Activated T-cell treated with anti-CD3 and anti-CD28 coated beads, Interleukin-2, amount 50 U/mL, for 4 hours (primary cell): Measurements from ENCODE around the gene NPBWR2. TPM values are rescaled to one million over a fixed set of nuclear protein-coding genes. Genes with fewer than 3 reads are reported as not detected.

Source experiments
- ATAC-seq, 2 donors: fragments of 200-7000 bp; cut with Tn5 transposase; one replicate each; pipeline ENCODE4 v1.10.0; 2021
- DNase-seq: peaks from one replicate; pipeline ENCODE4 v3.0.0-alpha.2; 2020
- H3K27me3 Mint-ChIP-seq: one replicate; pipeline ENCODE4 v1.8.0; 2021; ENCODE audit warnings: low read depth, mixed read lengths
- H3K36me3 Mint-ChIP-seq: one replicate; pipeline ENCODE4 v1.8.0; 2022; ENCODE audit warnings: mixed read lengths; ENCODE audit not compliant: insufficient read depth
- H3K4me1 Mint-ChIP-seq: one replicate; pipeline ENCODE4 v1.8.0; 2021; ENCODE audit warnings: low read depth, mixed read lengths
- H3K4me3 Mint-ChIP-seq: one replicate; pipeline ENCODE4 v1.8.0; 2021; ENCODE audit warnings: mild to moderate bottlenecking, moderate library complexity, mixed read lengths
- H3K9me3 Mint-ChIP-seq: one replicate; pipeline ENCODE4 v1.8.0; 2021; ENCODE audit warnings: mixed read lengths
- total RNA-seq, 3 donors: library from RNA; stranded (reverse); gene quantifications; one replicate each; pipeline ENCODE4 v1.2.1, GENCODE V29; 2021

The NPBWR2 gene
- total RNA-seq, 3 donors from 2014 or later = not detected

DNA sequence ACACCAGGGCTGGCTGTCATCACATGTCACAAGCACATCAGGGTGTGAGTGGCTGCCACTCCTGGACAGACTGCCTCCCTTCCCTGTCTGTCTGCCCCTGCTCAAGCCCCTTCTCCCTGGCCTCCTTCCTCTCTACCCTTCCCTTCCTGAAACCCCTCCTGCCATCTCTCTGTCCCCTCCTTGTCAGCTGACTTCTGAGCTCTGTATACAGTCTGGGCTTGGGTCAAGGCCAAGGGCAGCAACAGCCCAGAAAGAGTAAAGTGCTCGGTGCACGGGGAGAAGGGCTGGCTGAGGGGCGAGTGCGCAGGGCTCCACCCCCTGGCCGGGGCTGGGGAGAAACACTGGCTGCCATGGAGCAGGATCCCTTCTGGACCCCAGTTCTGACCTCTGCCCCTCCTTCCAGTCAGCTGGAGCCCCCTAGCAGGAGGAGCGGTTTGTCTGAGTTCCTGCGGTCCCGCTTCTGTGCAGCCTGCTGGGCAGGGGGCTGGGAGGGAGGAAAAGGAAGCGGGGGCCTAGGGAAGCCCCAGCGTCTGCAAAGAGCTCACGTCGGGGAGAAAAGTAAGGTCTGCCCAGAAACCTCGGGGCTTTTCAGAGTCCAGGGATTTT, 25.1 kb downstream of the NPBWR2 start:
- no peaks in the 10 kb centered on the region for H3K9me3 Mint-ChIP-seq
- no peak for DNase-seq
- H3K4me1 Mint-ChIP-seq = peaks cover 34% of the 10 kb centered on the region
- H3K4me3 Mint-ChIP-seq = peak overlapping the region; percentile 24
- ATAC-seq = no peak
- H3K36me3 Mint-ChIP-seq = no peaks in the 10 kb centered on the region
- H3K27me3 Mint-ChIP-seq = peaks cover 2% of the 10 kb centered on the region

DNA sequence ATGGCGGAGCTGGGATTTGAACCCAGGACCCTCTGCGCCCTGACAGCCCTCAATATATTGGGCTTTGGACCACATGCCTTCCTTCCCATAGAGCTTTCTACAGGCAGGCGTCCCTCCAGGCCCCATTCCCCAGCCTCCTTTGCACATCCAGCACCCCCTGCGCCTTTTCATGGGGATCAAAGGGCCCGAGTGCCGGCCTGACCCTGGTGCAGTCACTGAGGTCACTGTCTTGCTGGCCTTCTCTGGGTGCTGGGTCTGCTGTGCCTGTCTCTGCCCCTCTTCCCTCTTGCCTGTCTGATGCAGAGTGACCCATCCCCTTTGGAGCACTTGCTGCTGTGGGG, 25.8 kb downstream of the NPBWR2 start:
- Mint-ChIP-seq H3K36me3 (no peaks in the 10 kb centered on the region), H3K9me3 (no peaks in the 10 kb centered on the region), H3K27me3 (peaks cover 2% of the 10 kb centered on the region), H3K4me3 (peak overlapping the region; percentile 24), H3K4me1 (peaks cover 38% of the 10 kb centered on the region)
- DNase-seq = no peak
- no peak for ATAC-seq

DNA sequence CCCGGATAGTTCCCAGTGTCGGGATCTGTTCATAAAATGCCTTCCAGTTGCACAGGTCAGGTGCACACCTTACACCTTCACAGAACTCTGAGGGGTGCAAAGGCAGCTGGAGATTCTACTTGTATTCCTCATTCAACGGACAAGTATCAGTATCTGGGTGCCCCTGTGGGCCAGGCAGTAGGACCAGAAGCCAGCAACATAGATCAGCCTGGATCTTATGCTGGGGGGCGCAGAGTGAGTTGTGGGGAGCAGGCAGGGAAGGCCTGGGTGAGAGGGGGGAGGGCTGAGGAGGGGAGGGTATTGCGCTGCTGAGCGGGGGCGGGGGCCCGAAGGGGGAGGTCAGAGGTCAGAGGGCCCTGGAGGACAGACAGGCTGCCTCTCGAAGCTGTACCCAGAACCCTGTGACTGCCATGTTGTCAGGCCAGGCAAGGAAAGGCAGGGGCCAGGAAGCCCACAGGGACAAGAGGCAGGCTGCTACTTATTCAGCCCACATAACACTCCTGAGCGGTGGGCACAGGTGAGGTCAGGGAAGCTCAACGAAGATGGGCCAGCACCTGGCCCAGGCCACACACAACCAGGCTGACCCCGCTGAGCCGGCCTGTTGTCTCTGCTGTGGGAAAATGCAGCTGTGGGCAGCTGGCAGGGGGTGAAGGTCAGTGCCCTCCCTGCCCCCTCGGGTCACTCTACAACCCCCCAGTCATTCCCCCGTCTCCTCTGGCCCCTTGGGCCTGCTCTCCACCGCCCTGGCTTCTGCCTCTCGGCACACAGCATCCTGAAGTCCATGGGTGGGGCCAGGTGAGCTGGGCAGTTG, 26.3 kb downstream of the NPBWR2 start:
- ATAC-seq = no peak
- peaks cover 39% of the 10 kb centered on the region for H3K4me1 Mint-ChIP-seq
- no peaks in the 10 kb centered on the region for H3K9me3 Mint-ChIP-seq
- H3K36me3 Mint-ChIP-seq = no peaks in the 10 kb centered on the region
- H3K27me3 Mint-ChIP-seq = peaks cover 2% of the 10 kb centered on the region
- DNase-seq = no peak
- H3K4me3 Mint-ChIP-seq = peak overlapping the region; percentile 76

DNA sequence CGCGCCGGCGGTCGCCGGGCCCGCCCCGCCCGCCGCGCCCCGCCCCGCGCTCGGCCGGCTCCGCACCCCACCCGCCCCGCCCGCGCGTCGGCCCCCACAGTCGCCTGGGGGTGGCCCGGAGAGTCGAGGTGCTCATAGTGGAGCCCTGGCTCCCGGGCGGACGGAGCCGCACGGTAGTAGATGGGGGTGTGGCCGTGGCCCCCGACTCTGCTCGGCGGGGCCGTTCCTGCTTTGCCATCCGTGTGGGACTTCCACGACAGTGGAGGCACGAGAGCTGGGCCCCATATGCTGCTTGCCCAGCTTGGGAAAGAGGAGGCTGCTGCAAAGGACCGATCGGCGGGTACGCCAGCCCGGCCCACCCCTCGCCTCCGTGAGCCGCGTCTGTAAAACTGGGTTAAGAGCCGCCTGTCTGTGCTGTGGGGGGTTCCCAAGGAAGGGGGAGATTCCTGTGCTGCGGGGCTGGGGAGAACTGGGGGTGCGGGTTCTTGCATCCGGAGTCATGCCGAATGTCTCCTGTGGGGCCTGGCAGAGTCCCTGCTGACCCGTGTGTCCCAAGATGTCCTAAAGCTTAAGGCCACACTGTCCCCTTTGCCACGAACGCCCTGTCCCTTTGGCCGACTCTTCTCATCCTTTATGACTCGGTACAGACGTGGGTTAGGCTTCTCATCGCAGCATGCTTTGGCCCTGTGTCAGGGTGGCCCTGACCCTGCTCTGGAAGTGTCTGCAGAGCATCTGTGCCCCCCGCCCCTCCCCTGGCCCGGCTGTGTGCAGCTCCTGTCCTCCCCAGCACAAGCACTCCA, 27.2 kb downstream of the NPBWR2 start, which contains the start of gene OPRL1:
OPRL1 (plus strand) TSS at position 70 of the 800 bp plus-strand sequence. CDS start 12,639 bp downstream, outside the sequence.
- Mint-ChIP-seq H3K4me3 (peak within 1 kb of the TSS; percentile 86), H3K4me1 (peaks cover 39% of the 10 kb centered on the region), H3K36me3 (no peaks in the 10 kb centered on the region), H3K9me3 (no peaks in the 10 kb centered on the region), H3K27me3 (peaks cover 2% of the 10 kb centered on the region)
- ATAC-seq = peak; percentile 36 to 43
- DNase-seq = no peak

DNA sequence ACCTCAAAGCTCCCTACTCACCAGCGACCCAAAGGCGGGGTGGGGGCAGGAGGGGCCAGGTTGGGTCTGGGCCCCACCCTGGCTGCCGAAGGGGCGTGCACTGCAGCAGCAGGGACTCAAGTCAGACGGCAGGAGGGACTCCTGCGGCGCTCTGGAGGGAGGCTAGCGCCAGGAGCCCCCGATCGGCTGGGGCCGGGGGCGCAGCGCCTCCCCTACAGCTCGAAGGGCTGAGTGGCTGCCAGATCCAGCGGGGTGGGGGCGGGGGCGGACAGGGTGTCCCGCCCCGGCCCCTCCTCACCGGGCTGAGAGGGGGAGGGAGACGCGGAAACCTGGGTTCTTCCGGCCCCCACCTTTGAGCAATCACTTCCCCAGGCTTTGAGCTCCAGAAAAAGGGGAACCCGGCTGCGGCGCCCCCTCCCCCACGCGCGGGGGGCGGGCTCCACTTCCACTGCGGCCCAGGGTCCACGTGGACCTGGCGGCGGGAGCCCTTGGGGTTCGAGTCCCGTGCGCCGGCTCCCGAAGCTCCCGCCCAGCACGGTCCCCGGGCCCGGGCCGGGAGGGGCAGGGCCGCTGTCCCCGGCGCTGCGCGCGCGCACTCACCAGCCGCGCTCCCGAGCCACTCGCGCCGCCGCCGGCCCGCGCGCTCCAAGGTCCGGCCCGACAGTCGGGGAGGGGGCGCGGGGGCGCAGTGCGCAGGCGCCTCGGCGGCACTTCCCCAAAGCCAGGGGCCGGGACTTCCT, 27.9 kb downstream of the NPBWR2 start, which contains the start of gene RGS19:
RGS19 (minus strand) TSS at position 246 of the 740 bp plus-strand sequence. CDS start 2,632 bp downstream, outside the sequence.
- Mint-ChIP-seq H3K4me3 (peak within 1 kb of the TSS; percentile 86), H3K4me1 (peaks cover 38% of the 10 kb centered on the region)
- peak; percentile 29 to 34 for ATAC-seq

DNA sequence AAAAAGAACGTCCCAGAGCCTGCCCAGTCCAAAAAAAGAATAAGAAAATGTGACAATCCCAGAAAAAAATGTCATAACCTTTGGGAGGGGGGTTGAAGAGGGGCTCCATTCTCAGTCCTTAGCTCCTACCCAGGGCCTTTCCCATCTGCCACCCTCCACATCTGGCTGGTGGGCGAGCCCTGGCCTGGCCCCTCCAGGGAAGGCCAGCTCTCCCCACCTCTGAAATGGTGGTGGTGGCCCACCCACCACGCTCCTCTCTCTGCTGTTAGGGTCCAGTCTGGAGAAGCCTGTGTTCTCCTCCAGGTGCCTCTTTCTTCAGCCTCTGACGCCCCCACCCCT, 28.5 kb downstream of the NPBWR2 start:
- H3K36me3 Mint-ChIP-seq = peaks cover 2% of the 10 kb centered on the region
- no peaks in the 10 kb centered on the region for H3K9me3 Mint-ChIP-seq
- H3K4me1 Mint-ChIP-seq = peaks cover 35% of the 10 kb centered on the region
- no peaks in the 10 kb centered on the region for H3K27me3 Mint-ChIP-seq
- ATAC-seq (no peak), DNase-seq (no peak)
- peak overlapping the region; percentile 86 for H3K4me3 Mint-ChIP-seq

More for the DNA sequence above, 27.9 kb downstream of the NPBWR2 start, which contains the start of gene RGS19:
- Mint-ChIP-seq H3K27me3 (peaks cover 2% of the 10 kb centered on the region), H3K9me3 (no peaks in the 10 kb centered on the region), H3K36me3 (no peaks in the 10 kb centered on the region)
- peak; percentile 56 for DNase-seq

DNA sequence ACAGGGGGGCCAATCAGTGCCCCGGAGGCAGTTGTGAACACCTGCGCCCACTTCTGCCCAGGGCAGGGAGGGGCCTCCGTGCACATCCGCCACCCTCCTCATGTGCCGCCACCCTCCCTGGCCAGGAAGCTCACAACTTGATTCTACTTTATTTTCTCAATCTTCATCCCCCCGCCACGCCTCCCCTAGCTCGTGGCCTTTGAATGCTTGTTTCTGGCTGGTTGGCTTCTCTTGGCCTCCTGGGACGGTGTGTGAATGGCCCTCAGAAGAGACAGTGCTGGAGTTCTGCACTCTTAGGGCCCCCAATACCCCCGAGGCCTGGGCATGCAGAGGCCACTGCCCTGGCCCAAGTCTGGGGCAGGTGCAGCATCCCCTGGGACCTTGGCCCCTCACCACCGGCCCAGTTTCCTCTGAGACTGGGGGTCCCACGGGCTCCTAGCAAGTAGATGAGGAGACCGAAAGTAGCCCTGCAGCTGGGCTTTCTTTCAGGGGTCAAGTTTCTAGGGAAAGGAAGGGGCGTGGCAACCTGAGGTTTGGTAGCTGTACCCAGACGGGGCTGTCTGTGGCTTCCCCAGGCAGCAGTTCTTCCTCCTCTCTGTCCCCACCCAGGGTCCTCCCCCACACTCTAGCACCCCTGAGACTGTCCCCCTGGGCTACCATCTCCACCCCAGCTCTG, 29.4 kb downstream of the NPBWR2 start:
- peak; percentile 25 to 27 for ATAC-seq
- Mint-ChIP-seq H3K9me3 (no peaks in the 10 kb centered on the region), H3K27me3 (no peaks in the 10 kb centered on the region), H3K4me3 (peak overlapping the region; percentile 86), H3K36me3 (peaks cover 5% of the 10 kb centered on the region), H3K4me1 (peaks cover 32% of the 10 kb centered on the region)
- DNase-seq = no peak

DNA sequence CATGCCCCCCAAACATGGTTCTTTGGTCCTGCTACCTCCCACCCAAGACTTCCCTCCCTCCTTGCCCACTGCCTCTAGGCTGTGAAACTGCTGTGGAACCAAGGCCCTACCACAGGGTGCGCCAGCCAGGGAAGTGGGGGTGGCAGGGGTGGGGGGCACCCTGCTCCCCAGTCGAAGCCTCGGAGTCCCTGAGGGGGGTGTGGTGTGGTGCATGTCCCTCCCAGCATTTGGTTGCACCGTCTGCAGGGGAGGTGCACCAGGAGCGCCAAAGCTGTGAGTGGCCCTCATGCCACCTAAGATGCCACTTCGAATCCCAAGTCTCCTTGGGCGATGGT, 29.9 kb downstream of the NPBWR2 start:
- Mint-ChIP-seq H3K9me3 (no peaks in the 10 kb centered on the region), H3K4me3 (peak overlapping the region; percentile 86), H3K4me1 (peaks cover 29% of the 10 kb centered on the region), H3K36me3 (peaks cover 6% of the 10 kb centered on the region), H3K27me3 (no peaks in the 10 kb centered on the region)
- ATAC-seq = peak in 1 of 2 donors; percentile 1
- no peak for DNase-seq

DNA sequence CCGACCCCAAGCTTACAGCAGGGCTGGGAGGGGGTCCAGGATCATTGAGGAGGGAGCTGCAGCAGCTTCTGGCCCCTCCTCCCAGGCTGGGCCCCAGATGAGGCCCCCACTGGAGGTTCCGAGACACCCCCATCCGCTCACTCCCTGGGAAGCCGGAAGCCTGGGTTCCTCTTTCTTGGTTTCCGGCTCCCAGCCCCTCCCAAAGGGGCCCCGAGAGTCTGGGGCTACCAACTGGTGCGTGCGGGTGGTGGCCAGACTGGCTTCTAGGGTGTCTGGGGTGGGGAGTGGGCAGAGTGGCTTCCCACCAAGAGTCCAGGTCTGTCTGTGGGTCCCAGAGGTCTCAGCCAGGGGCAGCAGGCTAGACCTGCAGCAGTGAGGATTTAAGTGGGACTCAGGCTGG, 30.3 kb downstream of the NPBWR2 start:
- H3K27me3 Mint-ChIP-seq = no peaks in the 10 kb centered on the region
- H3K9me3 Mint-ChIP-seq = no peaks in the 10 kb centered on the region
- peaks cover 28% of the 10 kb centered on the region for H3K4me1 Mint-ChIP-seq
- H3K4me3 Mint-ChIP-seq = peak overlapping the region; percentile 86
- ATAC-seq (peak; percentile 11 to 13), DNase-seq (no peak)
- peaks cover 6% of the 10 kb centered on the region for H3K36me3 Mint-ChIP-seq

DNA sequence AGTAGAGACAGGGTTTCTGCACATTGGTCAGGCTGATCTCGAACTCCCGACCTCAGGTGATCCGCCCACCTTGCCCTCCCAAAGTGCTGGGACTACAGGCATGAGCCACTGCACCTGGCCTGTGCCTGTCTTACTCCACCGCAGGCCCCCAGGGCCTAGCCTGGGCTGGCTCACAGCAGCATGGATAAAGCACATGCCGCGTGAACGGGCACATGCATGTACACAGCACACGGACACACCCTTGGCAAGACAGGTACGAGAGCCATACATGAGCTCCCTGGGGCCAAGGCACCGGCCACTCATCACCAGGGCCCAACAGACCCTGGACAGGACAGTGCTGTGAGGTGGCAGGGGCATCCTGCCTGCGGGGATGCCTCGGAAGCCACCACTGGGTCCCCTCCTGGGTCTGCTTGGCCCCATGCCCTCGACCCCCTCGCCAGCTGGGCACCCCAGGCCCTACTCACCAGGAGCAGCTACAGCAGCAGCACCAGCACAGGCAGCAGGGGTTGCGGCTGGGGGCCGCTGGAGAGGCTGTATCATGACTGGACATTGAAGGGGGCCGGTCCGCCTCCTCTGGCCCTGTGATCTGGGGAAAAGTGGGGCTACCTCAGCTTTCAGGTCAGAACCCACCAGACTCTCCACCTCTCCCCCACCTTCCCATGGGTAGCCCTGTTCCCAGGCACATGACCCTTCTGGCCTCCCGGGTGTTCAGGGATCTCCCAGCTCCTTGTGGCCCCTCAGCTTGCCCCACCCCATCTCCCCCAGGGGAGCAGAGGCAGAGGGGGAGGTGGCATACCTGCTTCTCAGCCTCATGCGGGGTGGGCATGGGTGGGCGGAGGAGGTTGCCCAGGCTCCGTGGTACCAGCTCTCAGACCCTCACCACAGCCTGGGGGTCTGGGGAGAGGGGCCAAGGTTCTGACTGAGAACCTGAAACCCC, 31.0 kb downstream of the NPBWR2 start:
- H3K36me3 Mint-ChIP-seq = peaks cover 6% of the 10 kb centered on the region

DNA sequence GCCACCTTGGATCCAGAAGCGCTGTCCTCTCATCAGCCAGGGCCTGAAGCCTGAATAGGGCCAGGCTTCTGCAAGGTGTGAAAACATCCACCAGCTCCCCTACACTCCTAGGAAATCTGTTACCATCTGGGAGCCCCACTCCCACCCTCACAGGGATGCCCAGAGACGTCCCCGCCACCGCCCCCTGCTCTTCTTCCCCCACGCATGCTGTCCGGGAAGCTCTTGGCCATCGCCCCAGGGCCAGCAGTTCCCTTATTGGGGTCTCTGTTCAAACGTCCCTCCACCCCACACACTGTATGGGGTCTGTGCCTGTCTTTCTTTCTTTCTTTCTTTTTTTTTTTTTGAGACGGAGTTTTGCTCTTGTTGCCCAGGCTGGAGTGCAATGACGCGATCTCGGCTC, 31.8 kb downstream of the NPBWR2 start:
- Mint-ChIP-seq H3K27me3 (no peaks in the 10 kb centered on the region), H3K36me3 (peaks cover 6% of the 10 kb centered on the region), H3K4me1 (peaks cover 23% of the 10 kb centered on the region), H3K4me3 (no peak overlapping the region), H3K9me3 (no peaks in the 10 kb centered on the region)
- DNase-seq (no peak), ATAC-seq (no peak)

More for the DNA sequence above, 31.0 kb downstream of the NPBWR2 start:
- no peak for ATAC-seq
- Mint-ChIP-seq H3K4me3 (peak overlapping the region; percentile 16), H3K9me3 (no peaks in the 10 kb centered on the region), H3K4me1 (peaks cover 25% of the 10 kb centered on the region), H3K27me3 (no peaks in the 10 kb centered on the region)
- no peak for DNase-seq

DNA sequence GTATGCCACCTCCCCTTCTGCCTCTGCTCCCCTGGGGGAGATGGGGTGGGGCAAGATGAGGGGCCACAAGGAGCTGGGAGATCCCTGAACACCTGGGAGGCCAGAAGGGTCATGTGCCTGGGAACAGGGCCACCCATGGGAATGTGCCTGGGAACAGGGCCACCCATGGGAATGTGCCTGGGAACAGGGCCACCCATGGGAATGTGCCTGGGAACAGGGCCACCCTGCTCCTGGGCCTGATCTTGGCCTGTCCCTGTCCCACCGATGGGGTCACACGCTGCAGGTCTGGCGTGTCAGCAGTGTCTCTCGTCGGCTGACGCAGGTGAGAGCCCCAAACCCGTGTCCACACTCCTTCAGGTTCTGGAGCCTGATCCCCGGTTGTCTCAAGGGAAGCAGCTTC, 32.4 kb downstream of the NPBWR2 start:
- Mint-ChIP-seq H3K4me1 (peaks cover 21% of the 10 kb centered on the region), H3K27me3 (no peaks in the 10 kb centered on the region), H3K9me3 (no peaks in the 10 kb centered on the region), H3K4me3 (no peak overlapping the region), H3K36me3 (peaks cover 6% of the 10 kb centered on the region)
- ATAC-seq = no peak
- no peak for DNase-seq
